Measurements from ENCODE around the gene FHIT.

- TF ChIP-seq CTCF (IDR thresholded peaks at IDR 0.05; ENCODE audit: insufficient read depth, low read length, poor library complexity, severe bottlenecking) = no peak
- no peak for TF ChIP-seq EZH2phosphoT487 (conservative IDR thresholded peaks at IDR 0.05; ENCODE audit: low read length)
Measured at GRCh38 chr3:60274098-60274497, 977.2 kb downstream of the FHIT start.
